Endothelial cell (in vitro differentiated cells): ENCODE results near the gene CATSPER4. TPM values are rescaled to one million over a fixed set of nuclear protein-coding genes. Genes with fewer than 3 reads are reported as not detected.

Experiments
- DNase-seq: peaks from one replicate; pipeline ENCODE4 v3.0.0; 2021; ENCODE audit warnings: low spot score
- H3K27ac Mint-ChIP-seq: one replicate; pipeline ENCODE4 v1.8.0; 2021; ENCODE audit warnings: mixed read lengths, inconsistent platforms; ENCODE audit not compliant: unreplicated experiment
- H3K27me3 Mint-ChIP-seq: one replicate; pipeline ENCODE4 v1.8.0; 2021; ENCODE audit warnings: mild to moderate bottlenecking, moderate library complexity, mixed read lengths, inconsistent platforms; ENCODE audit not compliant: unreplicated experiment
- H3K36me3 Mint-ChIP-seq: one replicate; pipeline ENCODE4 v1.8.0; 2021; ENCODE audit warnings: mild to moderate bottlenecking, low read depth, mixed read lengths, inconsistent platforms; ENCODE audit not compliant: unreplicated experiment
- H3K4me1 Mint-ChIP-seq: one replicate; pipeline ENCODE4 v1.8.0; 2021; ENCODE audit warnings: mild to moderate bottlenecking, mixed read lengths, inconsistent platforms; ENCODE audit not compliant: unreplicated experiment
- H3K4me3 Mint-ChIP-seq: one replicate; pipeline ENCODE4 v1.8.0; 2021; ENCODE audit warnings: mild to moderate bottlenecking, mixed read lengths, inconsistent platforms; ENCODE audit not compliant: unreplicated experiment
- H3K9me3 Mint-ChIP-seq: one replicate; pipeline ENCODE4 v1.8.0; 2021; ENCODE audit warnings: mixed read lengths, inconsistent platforms; ENCODE audit not compliant: unreplicated experiment
- CTCF ChIP-seq: fragments of 200-600 bp; sonication (generic); IDR thresholded peaks from one replicate; pipeline ENCODE4 v1.5.0; 2021; ENCODE audit warnings: antibody characterized with exemption; ENCODE audit not compliant: unreplicated experiment
- total RNA-seq: library from RNA; stranded (reverse); fragmentation: NEBNext Ultra II Directional; extraction: Animal tissue kit (Norgen Biotek cat#: 25700); gene quantifications from one replicate; pipeline ENCODE4 v1.2.1, GENCODE V29; 2021; ENCODE audit not compliant: unreplicated experiment

Gene CATSPER4
- total RNA-seq, 1 donor from 2014 or later: not detected

- peak overlapping the region; percentile 92 for H3K4me3 Mint-ChIP-seq
- peaks cover 21% of the 10 kb centered on the region for H3K27me3 Mint-ChIP-seq
- no peak overlapping the region for H3K27ac Mint-ChIP-seq
- DNase-seq: no peak
- H3K4me1 Mint-ChIP-seq: peaks cover 55% of the 10 kb centered on the region
- no peak for TF ChIP-seq CTCF
- no peaks in the 10 kb centered on the region for H3K36me3 Mint-ChIP-seq
- no peaks in the 10 kb centered on the region for H3K9me3 Mint-ChIP-seq
Observed at GRCh38 chr1:26158271-26158907, 32.0 kb upstream of the CATSPER4 start.

GRCh38 chr1:26158908-26159742 lies 31.3 kb upstream of the CATSPER4 start, which contains the start of gene FAM110D:
Gene FAM110D (plus strand): TSS chr1:26159079. CDS start chr1:26161292, 2,213 bp downstream.
- Mint-ChIP-seq H3K27ac (peak within 1 kb of the TSS; percentile 52), H3K27me3 (peaks cover 19% of the 10 kb centered on the region), H3K9me3 (no peaks in the 10 kb centered on the region), H3K4me1 (peaks cover 59% of the 10 kb centered on the region), H3K4me3 (peak within 1 kb of the TSS; percentile 92), H3K36me3 (peaks cover 3% of the 10 kb centered on the region)
- DNase-seq: peak; percentile 50
- TF ChIP-seq CTCF: no peak

- Mint-ChIP-seq H3K9me3 (no peaks in the 10 kb centered on the region), H3K4me3 (peak overlapping the region; percentile 92), H3K4me1 (peaks cover 60% of the 10 kb centered on the region), H3K27me3 (peaks cover 19% of the 10 kb centered on the region), H3K27ac (peak overlapping the region; percentile 52), H3K36me3 (peaks cover 3% of the 10 kb centered on the region)
- DNase-seq: no peak
- TF ChIP-seq CTCF: no peak
Observed at GRCh38 chr1:26159743-26160039, 30.7 kb upstream of the CATSPER4 start.

DNA sequence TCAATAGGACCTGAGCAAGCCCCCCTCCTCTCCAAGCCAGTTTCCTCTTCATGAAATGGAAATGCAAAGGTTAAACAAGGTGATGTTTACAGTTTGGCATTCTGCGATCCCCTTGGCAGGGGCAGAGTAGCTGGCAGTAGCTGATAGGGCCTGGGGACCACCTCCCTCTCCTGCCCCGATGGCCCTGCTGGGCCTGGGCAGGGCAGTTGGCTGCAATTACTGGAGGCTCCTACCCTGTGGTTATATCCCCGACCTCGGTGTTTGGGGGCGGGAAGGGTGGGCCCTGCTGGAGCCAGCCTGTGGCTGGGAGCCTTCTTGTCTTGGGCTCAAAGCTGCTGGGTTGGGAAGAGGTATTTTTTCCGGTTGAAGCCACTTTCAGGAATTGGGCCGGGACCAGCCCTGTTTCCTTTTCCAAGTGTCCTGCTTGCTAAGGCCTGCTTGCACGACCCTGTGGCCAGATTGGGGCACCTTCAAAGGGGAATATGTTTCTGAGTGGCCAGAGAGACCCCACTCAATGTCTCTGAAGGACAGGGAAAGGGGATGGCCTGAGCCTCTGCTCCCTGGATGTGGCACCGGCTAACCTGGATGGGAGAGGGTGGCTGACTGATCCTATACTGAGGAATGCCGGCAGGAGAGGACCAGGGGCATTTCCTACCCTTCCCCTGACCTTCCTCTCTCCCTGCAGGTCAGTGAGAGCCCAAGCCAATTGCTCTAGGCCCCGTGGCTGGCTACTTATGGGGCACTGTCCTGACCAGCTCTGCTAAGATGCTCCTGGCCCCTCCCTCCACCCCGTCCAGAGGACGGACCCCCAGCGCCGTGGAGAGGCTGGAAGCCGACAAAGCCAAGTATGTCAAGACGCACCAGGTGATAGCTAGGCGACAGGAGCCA lies 29.6 kb upstream of the CATSPER4 start:
- Mint-ChIP-seq H3K27ac (no peak overlapping the region), H3K4me1 (peaks cover 60% of the 10 kb centered on the region), H3K4me3 (peak overlapping the region; percentile 92), H3K36me3 (peaks cover 3% of the 10 kb centered on the region), H3K9me3 (no peaks in the 10 kb centered on the region), H3K27me3 (peaks cover 21% of the 10 kb centered on the region)
- TF ChIP-seq CTCF: no peak
- no peak for DNase-seq
